Fibroblast of gingiva (primary cell): ENCODE measurements around the gene FAM234A.

Source experiments
- DNase-seq: peaks from one replicate; pipeline ENCODE4 v3.0.0-alpha.2; 2011; ENCODE audit warnings: low read depth

FAM234A gene

GRCh38 chr16:280991-281659 lies 46.5 kb downstream of the FAM234A start:
- DNase-seq = no peak

- DNase-seq = no peak
These were observed 47.1 kb downstream of the FAM234A start for GRCh38 chr16:281660-282255.

DNA sequence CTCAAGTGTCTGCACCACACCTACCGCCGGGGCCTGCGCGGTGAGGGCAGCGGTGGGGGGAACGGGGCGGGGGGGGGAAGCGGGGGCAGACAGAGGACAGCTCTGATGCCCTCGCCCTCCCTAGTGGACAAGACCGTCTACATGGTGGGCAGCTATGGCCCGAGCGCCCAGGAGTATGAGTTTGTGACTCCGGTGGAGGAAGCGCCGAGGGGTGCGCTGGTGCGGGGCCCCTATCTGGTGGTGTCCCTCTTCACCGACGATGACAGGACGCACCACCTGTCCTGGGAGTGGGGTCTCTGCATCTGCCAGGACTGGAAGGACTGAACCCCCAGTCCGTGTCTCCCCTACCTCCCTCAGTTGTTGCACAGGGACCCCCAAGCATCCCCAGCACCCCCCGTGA lies 47.9 kb downstream of the FAM234A start:
- no peak for DNase-seq

DNA sequence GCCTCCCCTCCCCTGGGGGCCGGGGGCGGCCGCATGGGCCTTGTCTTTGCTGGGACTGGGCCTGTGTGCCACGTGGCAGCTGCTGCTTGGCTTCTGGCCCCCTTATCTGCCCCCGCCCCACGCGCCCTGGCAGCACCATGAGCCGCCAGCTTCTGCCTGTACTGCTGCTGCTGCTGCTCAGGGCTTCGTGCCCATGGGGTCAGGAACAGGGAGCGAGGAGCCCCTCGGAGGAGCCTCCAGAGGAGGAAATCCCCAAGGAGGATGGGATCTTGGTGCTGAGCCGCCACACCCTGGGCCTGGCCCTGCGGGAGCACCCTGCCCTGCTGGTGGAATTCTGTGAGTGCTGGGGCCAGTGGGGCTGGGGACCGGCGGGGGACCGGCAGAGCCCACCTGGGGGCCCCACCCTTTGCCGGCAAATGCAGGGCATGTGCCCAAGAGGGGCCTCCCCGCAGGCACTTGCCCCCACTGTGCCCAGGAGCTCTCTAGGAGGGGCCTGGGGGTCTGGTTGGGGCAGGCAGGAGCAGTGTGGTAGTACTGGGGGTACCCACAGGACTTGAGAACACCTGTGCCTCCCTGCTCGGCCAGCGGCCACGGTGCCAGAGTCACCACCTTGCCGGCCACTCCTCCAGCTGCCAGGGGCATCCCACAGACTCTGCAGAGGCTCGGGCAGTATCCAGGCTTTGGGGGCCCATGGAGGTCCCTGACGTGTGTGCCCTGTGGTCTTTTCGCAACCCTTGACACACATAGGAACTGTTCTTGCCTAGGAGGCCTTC lies 48.6 kb downstream of the FAM234A start, which contains the start of gene PDIA2:
PDIA2 (plus strand) TSS at position 132 of the 773 bp plus-strand sequence; CDS start at position 138, 6 bp downstream.
- DNase-seq = no peak

- no peak for DNase-seq
These were observed 49.8 kb downstream of the FAM234A start for GRCh38 chr16:284204-285120.

DNA sequence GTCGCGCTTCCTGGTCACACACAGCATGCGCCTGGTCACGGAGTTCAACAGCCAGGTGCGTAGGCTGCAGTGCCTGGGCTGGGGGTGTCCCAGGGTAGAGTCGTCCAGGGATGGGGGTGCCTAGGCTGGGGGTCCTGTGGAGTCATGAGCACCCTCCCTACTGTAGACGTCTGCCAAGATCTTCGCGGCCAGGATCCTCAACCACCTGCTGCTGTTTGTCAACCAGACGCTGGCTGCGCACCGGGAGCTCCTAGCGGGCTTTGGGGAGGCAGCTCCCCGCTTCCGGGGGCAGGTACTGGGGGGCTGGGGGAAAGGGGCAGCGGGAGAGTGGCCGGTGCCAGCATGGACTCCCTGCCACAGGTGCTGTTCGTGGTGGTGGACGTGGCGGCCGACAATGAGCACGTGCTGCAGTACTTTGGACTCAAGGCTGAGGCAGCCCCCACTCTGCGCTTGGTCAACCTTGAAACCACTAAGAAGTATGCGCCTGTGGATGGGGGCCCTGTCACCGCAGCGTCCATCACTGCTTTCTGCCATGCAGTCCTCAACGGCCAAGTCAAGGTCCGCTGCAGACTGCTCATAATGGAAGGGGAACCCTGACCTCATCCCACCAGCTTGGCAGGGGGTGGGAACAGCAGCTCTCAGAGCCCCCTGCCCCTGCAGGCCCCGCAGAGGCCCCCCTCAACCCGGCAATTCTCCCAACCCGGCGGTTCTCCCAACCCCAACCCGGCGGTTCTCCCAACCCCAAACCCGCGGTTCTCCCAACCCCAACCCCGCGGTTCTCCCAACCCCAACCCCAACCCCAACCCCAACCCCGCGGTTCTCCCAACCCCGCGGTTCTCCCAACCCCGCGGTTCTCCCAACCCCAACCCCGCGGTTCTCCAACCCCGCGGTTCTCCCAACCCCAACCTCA lies 50.8 kb downstream of the FAM234A start:
- DNase-seq = no peak

DNA sequence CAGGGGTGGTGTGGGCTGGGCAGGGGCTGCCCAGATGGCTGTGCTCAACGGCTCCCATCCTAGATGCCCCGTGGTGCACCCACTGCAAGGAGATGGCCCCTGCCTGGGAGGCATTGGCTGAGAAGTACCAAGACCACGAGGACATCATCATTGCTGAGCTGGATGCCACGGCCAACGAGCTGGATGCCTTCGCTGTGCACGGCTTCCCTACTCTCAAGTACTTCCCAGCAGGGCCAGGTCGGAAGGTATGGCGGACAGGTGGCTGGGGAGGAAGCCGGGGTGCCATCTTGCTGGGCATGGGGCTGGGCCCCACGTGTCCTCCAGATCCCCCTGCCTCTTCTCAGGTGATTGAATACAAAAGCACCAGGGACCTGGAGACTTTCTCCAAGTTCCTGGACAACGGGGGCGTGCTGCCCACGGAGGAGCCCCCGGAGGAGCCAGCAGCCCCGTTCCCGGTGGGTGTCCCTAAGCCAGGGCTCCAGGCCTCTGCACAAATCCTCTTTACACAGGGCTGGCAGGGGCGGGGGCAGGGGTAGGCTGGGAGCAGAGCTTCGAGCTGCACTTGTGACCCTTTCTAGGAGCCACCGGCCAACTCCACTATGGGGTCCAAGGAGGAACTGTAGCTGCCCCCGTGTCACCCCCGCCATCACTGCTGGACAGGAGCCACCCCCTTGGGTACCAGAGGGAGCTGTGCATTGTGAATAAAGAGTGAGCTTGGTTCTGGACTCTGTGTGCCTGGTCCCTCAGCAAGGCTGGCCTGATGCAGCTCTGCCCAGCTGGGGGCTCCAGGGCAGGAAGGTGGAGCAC lies 52.1 kb downstream of the FAM234A start:
- DNase-seq = no peak

DNA sequence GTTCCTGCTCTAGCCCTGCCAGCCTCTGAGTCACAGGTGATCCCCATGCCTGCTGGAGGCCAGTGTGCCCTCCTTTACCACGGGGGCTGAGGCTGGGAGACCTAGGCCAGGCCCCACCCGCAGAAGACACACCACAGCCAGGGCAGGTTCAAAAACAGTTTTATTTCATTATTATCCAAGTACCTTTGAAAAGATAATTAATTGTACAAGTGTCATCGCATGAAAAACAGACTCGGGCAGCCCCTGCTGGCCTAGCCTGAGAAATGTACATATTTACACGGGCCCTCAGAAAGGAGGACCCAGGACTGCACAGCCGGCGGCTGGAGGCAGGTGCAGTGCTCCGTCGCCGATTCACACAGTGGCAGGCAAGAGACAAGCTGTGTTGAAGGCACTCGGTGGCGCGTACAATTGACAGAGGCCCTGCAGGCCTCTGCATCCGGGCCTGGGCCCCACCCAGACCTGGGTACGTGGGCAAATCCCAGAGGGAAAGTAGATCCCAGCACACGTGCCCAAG lies 52.7 kb downstream of the FAM234A start:
- no peak for DNase-seq

DNA sequence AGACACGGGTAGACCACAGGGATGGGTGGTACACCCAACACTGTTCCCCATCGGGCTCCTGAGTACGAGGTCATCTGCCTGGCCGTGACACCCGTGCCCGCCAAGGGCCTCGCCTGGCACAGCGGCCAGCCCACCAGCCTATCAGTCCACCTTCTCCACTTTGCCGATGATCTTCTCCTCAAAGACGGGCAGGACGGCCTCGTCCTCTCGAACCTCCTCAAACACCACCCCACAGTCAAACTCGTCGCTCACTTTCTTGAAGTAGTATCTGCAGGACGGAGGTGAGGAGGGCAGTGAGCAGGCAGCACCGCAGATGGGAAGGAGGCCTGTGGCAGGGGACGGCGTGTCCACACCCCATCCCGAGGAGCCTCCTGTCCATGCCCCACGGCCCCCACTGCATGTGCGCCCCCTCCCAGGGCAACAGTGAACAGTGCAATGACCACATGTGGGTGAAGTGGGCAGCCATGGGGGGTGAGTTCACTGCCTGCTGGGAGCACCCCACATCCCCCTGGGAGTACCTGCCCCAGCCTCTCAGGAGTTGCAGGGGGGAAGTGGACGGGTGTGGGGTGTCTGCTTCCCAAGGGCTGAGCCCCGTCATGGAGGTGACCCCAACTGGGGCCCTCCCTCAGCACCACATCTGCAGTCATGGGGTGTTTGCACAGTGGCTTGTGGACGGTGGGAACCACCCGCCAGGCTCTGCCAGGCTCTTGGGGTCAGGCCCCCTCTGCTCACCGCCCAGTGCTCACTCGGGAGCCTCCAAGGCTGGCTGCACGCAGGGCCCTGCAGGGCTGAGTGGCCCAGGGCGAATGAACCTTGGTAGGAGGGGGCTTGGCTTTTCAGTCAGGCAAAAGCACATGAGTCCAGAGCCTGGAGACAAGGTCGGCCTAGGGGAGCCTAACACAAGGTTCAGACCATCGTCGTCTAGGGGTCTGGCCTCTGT lies 53.6 kb downstream of the FAM234A start:
- DNase-seq = no peak

DNA sequence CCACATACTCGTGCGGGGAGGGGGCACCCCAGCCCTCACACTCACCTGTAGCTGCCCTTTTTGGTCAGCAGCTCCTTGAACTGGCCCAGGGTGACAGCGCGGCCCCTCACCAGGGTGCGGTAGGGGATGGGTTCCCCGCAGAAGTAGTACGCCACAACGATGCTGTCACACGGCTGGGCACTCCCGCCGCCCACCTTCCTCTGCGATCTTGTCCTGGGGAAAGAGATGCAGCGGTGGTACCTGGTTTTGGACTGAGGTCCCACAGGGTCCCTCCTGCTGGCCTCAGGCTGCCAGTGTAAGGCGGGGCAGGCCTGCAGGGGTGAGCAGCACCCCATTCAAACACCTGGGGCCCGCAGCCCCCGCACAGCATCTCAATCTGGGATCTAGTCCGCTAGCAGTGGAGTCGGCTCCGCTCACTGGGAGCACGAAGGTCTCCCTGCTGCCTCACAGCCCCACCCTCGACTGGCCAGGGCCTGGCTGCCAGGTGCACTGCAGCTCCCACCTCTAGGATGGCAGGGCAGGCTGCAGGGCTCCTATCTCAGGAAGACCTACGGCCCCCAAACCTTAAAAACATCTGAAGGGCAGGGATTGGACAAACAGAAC lies 54.9 kb downstream of the FAM234A start:
- DNase-seq = no peak

- no peak for DNase-seq
These were observed 55.5 kb downstream of the FAM234A start for GRCh38 chr16:290015-290680.

- DNase-seq = no peak
These were observed 56.2 kb downstream of the FAM234A start for GRCh38 chr16:290681-291405.

DNA sequence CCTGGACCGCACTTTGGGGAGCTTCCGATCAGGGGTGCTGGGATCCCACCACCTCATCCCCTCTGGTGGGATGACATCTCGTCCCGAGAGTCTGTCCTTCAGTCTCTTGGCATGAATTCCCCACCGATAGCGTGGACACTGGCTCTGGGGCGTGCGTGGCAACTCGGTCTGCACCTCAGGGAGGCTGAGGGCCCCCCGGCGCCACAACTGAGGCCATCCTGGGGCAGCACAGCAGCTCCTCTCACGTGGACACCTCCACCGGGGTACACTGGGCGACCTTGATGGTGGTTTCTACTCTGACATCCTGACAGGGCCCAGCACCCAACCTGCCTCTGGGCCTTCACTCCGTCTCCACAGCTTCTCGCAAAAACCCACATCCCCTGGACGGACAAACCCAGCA lies 56.9 kb downstream of the FAM234A start:
- DNase-seq = no peak

GRCh38 chr16:293043-293775 lies 58.6 kb downstream of the FAM234A start:
- DNase-seq = no peak

GRCh38 chr16:296276-296675 lies 61.7 kb downstream of the FAM234A start:
- DNase-seq = no peak

GRCh38 chr16:296806-297510 lies 62.3 kb downstream of the FAM234A start:
- no peak for DNase-seq
